Stimulated activated effector memory CD8-positive, alpha-beta T cell treated with anti-CD3 and anti-CD28 coated beads, Interleukin-12 subunit alpha, Interleukin-12 subunit beta, amount 100 ng/mL, for 72 hours (primary cell): ENCODE results near the gene CTNNA2.
"Not testable (repeated sequence)": the region's sequence is repeated elsewhere in the genome, so short reads cannot be mapped to it uniquely, and the experiment has no call there.

Experiments used
- ATAC-seq: fragments of 150-1000 bp; cut with Tn5 transposase; 2 replicates; pipeline ENCODE4 v1.10.0; 2021
- DNase-seq, 2 donors: peaks; one replicate each; pipeline ENCODE4 v3.0.0; 2021 to 2022; ENCODE audit warnings: low spot score in 2 of 2
- H3K27ac Mint-ChIP-seq: one replicate; pipeline ENCODE4 v1.8.0; 2022; ENCODE audit warnings: mild to moderate bottlenecking, mixed read lengths
- H3K36me3 Mint-ChIP-seq: one replicate; pipeline ENCODE4 v1.8.0; 2022; ENCODE audit warnings: mild to moderate bottlenecking, mixed read lengths
- H3K4me1 Mint-ChIP-seq: one replicate; pipeline ENCODE4 v1.8.0; 2022; ENCODE audit warnings: mixed read lengths
- H3K4me3 Mint-ChIP-seq: one replicate; pipeline ENCODE4 v1.8.0; 2022; ENCODE audit warnings: mild to moderate bottlenecking, mixed read lengths
- H3K9me3 Mint-ChIP-seq: one replicate; pipeline ENCODE4 v1.8.0; 2022; ENCODE audit warnings: mixed read lengths

Gene CTNNA2

DNA sequence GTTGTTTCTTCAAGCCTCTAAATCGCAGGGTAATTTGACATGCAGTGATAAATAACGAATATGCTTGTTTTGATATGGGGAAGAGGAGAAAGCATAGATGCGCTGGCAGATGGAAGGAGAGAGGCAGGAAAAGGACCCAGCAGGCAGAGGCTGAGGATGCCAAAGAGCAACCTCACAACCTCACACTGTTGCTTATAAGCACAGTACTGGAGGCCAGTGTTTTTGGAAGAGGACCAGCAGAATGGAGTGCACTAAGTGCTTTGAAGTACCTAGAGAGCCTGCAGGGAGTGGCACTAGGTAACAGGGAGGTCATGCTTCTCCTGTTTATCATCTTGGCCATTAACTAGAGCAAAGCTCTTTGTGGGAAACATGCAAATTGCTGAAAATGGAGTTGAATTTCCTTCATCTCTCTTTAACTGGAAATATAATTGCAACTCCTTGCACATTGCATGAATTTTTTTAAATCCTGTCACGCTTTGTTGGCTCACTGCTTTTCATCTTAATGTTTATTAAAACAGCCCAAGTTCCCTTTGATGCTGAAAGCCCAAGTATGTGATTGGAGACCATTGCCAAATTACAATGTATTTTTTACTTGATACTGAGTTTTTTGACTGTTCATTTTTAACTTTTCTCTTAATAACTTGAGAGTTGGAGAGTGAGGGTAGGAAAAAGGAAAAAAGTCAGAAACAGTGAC, 555.3 kb downstream of the CTNNA2 start:
- DNase-seq (no peak), ATAC-seq (no peak)
- no peaks in the 10 kb centered on the region for H3K4me1 Mint-ChIP-seq
- peaks cover 1% of the 10 kb centered on the region for H3K9me3 Mint-ChIP-seq
- no peak overlapping the region for H3K27ac Mint-ChIP-seq
- H3K36me3 Mint-ChIP-seq, result no peaks in the 10 kb centered on the region
- no peak overlapping the region for H3K4me3 Mint-ChIP-seq

DNA sequence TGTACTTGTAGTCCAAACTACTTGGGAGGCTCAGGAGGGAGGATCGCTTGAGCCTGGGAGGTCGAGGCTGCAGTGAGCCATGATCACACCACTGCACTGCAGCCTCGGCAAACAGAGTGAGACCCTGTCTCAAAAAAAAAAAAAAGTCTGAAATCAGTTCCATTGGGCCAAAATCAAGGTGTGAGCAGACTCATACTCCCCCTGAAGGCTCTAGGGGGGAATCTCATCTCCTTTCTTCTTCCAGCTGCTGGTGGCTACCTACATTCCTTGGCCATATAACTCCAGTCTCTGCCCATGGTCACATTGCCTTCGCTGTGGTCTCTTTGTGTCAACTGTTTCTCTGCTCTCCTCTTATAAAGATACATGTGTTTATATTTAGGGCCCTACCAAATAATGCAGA, 557.7 kb downstream of the CTNNA2 start:
- ATAC-seq, result no peak
- Mint-ChIP-seq H3K4me3 (no peak overlapping the region), H3K9me3 (no peaks in the 10 kb centered on the region), H3K4me1 (no peaks in the 10 kb centered on the region), H3K27ac (no peak overlapping the region), H3K36me3 (no peaks in the 10 kb centered on the region)
- no peak for DNase-seq

DNA sequence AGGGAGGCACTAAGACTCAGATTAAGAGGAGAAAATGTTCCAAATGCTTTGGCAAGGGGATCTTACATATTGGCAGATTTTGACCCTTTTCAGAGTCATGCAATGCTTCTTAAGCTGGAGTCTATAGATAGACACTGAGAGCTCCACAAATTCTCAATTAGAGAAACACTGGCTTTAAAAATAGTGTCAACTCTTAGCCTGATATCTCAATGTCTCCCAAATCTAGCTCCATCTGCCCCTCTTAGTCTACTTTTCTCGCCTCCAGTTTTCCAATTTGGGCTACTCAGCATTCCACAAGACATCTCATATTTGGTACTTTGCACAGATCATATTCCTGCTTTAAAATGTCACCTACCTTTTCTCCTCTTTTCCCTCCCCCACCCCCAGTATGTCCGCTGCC, 559.1 kb downstream of the CTNNA2 start:
- DNase-seq (no peak), ATAC-seq (no peak)
- H3K27ac Mint-ChIP-seq, result no peak overlapping the region
- no peaks in the 10 kb centered on the region for H3K4me1 Mint-ChIP-seq
- no peak overlapping the region for H3K4me3 Mint-ChIP-seq
- H3K9me3 Mint-ChIP-seq, result no peaks in the 10 kb centered on the region
- H3K36me3 Mint-ChIP-seq, result no peaks in the 10 kb centered on the region

DNA sequence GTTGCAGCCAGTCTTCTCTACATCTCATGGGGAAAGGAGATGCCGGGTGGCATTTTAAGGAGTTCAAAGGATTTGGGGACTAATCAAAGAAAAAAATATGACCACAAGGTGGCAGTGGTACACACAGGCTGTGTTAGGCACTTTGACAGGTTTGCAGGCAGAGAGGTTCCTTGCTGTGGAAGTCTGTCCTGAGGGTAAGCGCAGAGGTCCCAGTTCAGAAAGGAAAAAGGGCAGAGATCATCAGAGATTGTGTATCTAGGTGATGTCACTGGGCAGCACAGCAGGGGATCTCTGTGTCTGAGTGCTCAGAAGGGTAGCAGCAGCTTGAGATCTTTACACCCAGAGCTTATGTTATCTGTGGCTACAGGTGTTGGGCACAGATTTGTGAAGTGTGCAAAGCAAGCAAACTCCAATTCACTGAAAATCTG, 560.3 kb downstream of the CTNNA2 start:
- H3K27ac Mint-ChIP-seq, result no peak overlapping the region
- DNase-seq (no peak), ATAC-seq (no peak)
- peaks cover 3% of the 10 kb centered on the region for H3K4me1 Mint-ChIP-seq
- no peak overlapping the region for H3K4me3 Mint-ChIP-seq
- peaks cover 3% of the 10 kb centered on the region for H3K9me3 Mint-ChIP-seq
- H3K36me3 Mint-ChIP-seq, result no peaks in the 10 kb centered on the region

DNA sequence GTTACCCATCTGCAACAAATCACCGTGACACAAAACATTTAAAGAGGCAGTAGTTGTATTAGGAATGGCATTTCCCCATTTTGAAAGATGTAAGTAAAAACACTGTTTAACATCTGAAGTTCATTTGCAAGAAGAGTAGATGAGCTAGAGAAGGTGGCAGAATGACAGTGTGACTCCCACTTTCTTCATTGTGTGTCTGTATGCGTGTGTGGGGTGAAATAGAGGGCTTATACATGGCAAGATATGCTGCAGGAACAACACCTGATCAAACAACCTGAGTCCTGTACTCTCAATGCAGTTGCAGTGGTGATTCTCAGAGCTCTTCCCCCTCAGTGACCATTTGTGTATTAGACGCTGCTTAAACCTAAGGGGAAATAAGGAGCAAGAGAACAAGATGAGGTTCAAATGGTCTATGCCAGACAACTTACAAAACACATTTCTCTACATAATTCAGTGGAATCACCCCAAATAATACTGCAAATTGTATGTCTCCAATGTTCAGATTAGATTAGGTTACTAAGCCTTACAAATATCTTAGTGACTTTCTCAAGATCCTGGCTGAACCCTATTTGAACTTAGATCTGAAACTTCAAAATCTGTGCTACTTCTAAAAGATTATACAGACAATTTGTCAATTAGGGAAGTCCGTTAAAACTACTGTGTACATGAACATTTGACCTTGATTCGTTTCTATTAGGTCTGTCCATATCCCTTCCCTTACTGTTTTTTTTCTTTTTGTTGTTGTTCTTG, 561.6 kb downstream of the CTNNA2 start:
- peaks cover 8% of the 10 kb centered on the region for H3K9me3 Mint-ChIP-seq

DNA sequence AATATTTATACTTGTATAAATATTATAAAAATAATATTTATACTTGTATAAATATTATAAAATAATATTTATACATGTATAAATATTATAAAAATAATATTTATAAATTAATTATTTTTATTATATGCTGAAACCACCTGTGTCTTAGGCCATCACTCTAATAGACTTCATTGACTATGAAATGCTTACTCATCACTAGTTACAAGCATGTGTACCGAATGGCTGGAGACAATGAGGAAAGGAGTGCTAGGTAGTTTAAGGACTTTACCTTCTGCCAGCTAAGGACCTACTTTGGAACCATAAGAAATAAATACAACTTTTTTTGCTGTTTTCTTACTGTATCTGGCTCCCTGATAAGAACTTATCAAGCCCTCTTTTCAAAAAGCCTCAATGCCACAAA, 562.9 kb downstream of the CTNNA2 start:
- Mint-ChIP-seq H3K9me3 (peaks cover 12% of the 10 kb centered on the region), H3K27ac (no peak overlapping the region)
- DNase-seq, result no peak

More for the DNA sequence above, 561.6 kb downstream of the CTNNA2 start:
- Mint-ChIP-seq H3K4me3 (no peak overlapping the region), H3K4me1 (peaks cover 5% of the 10 kb centered on the region), H3K27ac (no peak overlapping the region), H3K36me3 (no peaks in the 10 kb centered on the region)
- no peak for DNase-seq
- no peak for ATAC-seq

DNA sequence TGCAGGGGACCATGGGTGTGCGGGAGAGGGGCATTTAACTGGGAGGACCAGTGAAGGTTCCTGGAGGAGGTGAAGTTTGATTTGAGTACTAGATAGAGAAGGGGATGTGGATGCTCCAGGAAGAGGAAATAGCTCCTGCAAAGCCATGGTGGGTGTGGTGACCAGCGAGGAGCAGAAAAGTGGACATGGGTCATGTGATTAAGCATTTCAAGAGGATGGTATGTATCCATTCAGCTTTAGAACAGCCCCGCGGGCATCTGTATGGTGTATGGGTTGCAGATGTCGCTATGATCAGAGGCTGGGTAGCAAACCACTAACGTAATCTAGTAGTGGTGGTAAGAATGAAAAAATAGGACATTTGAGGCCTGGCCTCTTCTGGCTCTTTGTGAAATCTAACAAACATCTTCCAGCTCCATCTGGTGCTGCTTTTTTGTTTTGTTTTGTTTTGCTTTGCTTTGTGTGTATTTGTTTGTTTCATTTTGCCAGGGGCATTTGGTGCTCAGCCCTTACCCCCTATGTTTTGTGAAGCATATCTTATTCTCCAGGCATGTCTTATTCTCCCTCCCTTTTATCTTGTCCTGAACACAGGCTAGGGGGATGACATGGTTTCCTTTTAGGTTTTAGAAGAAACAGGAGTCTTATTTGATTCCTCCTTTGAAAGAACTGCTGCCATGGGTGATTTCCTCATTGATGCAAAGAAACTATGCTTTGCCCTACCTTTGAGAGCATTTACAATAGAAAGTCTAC, 565.6 kb downstream of the CTNNA2 start:
- H3K4me1 Mint-ChIP-seq, result peaks cover 5% of the 10 kb centered on the region
- ATAC-seq (no peak), DNase-seq (no peak)
- H3K27ac Mint-ChIP-seq, result no peak overlapping the region
- H3K9me3 Mint-ChIP-seq, result peaks cover 16% of the 10 kb centered on the region
- no peak overlapping the region for H3K4me3 Mint-ChIP-seq
- no peaks in the 10 kb centered on the region for H3K36me3 Mint-ChIP-seq

More for the DNA sequence above, 562.9 kb downstream of the CTNNA2 start:
- ATAC-seq, result no peak
- Mint-ChIP-seq H3K4me3 (no peak overlapping the region), H3K4me1 (peaks cover 5% of the 10 kb centered on the region), H3K36me3 (no peaks in the 10 kb centered on the region)

DNA sequence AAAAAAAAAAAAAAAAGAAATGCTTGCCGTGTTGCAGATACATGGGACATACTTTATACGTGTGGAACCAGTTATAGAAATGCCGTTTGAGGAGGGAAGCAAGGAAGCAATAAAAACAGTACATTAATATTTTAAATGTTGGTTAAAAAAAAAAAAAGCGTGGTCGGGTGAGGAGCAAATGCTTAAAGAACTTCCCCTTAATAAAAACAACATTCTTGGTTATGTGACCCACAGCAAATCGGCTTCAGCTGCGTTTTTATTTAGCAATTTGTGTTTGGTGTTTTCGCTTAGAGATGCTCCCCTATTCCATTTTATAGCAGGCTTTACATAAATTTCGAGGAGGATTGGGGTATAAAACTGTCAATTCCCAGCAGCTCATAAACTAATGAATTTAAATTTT, 568.1 kb downstream of the CTNNA2 start:
- Mint-ChIP-seq H3K9me3 (peaks cover 18% of the 10 kb centered on the region), H3K36me3 (no peaks in the 10 kb centered on the region), H3K4me3 (no peak overlapping the region), H3K4me1 (peaks cover 5% of the 10 kb centered on the region), H3K27ac (no peak overlapping the region)
- no peak for DNase-seq
- ATAC-seq, result no peak

DNA sequence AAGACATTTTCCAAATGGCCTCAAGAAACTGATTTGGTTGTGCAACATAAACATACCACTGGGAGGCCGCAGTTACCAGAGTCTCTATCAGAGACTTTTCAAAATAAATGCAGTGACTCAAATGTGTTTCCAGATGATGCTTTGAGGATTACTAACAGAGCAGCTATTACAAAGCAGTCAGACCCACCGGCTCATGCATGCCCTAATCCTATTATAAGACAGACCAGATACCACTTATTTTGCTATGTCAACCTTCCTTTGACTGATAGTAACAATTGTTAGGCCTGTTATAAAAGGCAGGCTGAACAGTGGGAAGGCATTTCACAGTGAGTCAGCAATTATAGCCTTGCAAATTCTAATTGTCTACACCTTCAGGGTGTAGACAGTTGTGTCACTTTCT, 574.0 kb downstream of the CTNNA2 start:
- Mint-ChIP-seq H3K4me3 (no peak overlapping the region), H3K36me3 (no peaks in the 10 kb centered on the region), H3K4me1 (no peaks in the 10 kb centered on the region), H3K27ac (no peak overlapping the region), H3K9me3 (peaks cover 10% of the 10 kb centered on the region)
- ATAC-seq, result no peak
- no peak for DNase-seq

DNA sequence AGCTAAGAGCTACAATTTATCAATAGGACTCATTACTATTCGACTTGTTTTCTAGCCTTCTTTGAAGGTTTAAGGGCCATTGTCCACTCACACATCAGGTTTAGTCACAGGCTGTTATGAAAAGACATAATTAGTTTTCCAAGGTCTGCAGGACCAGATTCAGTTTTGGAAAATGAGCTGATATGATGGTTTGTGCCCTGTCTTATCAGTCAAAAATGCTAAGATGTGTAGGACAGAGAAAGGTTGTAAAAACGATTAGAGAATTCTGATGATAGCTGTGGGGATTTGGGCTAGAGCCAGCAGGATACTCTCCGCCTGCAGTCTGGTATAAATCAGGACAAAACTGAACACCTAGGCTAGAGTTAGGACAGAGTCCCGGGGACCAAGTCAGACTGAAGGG, 578.4 kb downstream of the CTNNA2 start:
- ATAC-seq (no peak), DNase-seq (no peak)
- Mint-ChIP-seq H3K4me1 (no peaks in the 10 kb centered on the region), H3K27ac (no peak overlapping the region), H3K4me3 (no peak overlapping the region), H3K36me3 (no peaks in the 10 kb centered on the region), H3K9me3 (peaks cover 8% of the 10 kb centered on the region)

DNA sequence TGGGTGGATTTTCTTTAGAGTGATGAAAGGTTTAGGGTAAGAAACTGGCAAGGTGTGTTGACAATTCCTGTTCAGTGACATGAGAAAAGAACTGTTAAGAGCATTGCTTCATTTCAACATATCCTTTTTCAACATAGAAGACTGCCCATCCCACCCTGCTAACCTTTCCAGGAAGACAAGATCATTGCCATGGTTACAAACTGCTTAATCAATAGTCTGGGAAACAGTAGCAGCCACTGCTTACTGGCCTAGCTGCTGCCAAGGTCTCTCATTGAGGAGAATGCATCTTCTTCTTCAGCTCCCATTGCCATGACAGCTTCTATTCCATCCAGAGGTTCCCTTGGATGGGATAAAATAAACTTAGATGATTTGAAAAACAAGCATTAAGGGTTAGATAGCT, 579.6 kb downstream of the CTNNA2 start:
- Mint-ChIP-seq H3K36me3 (no peaks in the 10 kb centered on the region), H3K9me3 (peaks cover 9% of the 10 kb centered on the region), H3K4me1 (no peaks in the 10 kb centered on the region), H3K4me3 (no peak overlapping the region), H3K27ac (no peak overlapping the region)
- ATAC-seq (no peak), DNase-seq (no peak)

DNA sequence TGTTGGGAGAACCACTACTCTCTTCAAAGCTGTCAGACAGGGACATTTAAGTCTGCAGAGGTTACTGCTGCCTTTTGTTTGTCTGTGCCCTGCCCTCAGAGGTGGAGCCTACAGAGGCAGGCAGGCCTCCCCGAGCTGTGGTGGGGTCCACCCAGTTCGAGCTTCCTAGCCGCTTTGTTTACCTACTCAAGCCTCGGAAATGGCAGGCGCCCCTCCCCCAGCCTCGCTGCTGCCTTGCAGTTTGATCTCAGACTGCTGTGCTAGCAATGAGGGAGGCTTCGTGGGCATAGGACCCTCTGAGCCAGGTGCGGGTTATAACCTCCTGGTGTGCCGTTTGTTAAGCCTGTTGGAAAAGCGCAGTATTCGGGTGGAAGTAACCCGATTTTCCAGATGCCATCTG, 585.7 kb downstream of the CTNNA2 start:
- not testable (repeated sequence) for DNase-seq, H3K4me3 Mint-ChIP-seq, ATAC-seq, H3K36me3 Mint-ChIP-seq, H3K4me1 Mint-ChIP-seq, H3K9me3 Mint-ChIP-seq, H3K27ac Mint-ChIP-seq

DNA sequence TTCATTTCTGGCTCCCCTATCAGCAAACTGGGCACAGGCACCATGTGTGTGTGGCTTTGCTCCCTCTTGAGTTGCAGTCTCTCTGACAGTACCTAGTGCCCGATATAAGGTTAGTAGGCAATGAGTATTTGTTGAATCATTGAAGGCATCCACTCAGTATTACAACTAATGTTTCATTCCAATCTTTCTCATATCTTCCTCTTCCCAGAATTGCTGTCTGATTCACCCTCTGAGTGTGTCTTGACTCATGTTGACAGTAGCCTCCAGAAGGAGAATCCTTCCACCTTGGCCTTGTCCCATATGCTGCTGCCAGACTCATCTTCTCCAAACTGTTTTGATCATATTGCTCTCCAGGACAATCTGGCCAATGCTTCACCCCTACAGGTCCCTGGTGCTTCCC, 589.2 kb downstream of the CTNNA2 start:
- Mint-ChIP-seq H3K36me3 (no peaks in the 10 kb centered on the region), H3K27ac (no peak overlapping the region), H3K9me3 (peaks cover 8% of the 10 kb centered on the region), H3K4me3 (no peak overlapping the region), H3K4me1 (no peaks in the 10 kb centered on the region)
- ATAC-seq (no peak), DNase-seq (no peak)

DNA sequence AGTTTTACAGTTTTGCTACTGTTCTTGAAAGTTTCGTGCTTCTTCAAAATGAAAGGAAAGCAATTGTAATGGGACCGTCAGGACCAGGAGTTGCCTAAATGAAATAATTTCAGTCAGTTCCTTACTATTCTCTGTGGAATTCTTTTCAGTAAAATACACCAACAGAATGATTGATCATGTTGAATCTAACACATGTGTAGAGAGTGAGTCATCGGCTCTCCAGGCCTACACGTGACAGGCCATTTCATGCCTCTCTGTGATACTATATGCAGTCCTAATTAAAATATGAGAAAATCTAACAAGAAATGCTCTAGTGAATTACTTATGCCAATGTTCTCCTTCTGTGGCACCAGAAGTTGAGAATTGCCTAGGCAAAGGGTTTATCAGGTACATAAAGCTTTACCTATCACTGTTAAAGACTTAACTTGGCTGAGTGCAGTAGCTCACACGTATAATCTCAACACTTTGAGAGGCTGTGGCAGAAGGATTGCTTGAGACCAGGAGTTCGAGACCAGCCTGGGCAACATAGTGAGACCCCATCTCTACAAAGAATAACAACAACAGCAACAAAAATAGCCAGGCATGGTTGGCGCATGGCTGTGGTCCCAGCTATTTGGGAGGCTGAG, 592.3 kb downstream of the CTNNA2 start:
- ATAC-seq, result no peak
- H3K4me3 Mint-ChIP-seq, result no peak overlapping the region
- no peak overlapping the region for H3K27ac Mint-ChIP-seq
- H3K36me3 Mint-ChIP-seq, result no peaks in the 10 kb centered on the region
- DNase-seq, result no peak
- no peaks in the 10 kb centered on the region for H3K4me1 Mint-ChIP-seq
- H3K9me3 Mint-ChIP-seq, result peaks cover 13% of the 10 kb centered on the region

DNA sequence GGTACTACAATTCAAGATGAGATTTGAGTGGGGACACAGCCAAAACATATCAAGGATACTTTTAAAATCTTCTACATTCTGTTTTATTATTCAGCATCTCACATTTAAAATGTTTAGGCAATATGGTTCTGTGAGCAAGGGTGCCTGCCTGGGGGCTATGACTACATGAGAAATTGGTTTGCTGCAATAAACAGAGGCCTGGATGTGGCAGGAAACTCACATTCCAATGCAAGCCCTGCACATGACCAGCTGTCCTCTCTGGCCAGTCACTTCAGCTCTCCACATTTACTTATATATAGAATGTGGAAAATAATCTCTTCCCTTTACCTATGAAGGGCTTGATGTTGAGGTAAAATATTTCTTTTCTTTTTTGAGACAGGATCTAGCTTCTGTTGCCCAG, 598.3 kb downstream of the CTNNA2 start:
- no peak overlapping the region for H3K4me3 Mint-ChIP-seq
- H3K27ac Mint-ChIP-seq, result no peak overlapping the region
- ATAC-seq, result no peak
- H3K4me1 Mint-ChIP-seq, result no peaks in the 10 kb centered on the region
- H3K9me3 Mint-ChIP-seq, result peaks cover 20% of the 10 kb centered on the region
- no peak for DNase-seq
- H3K36me3 Mint-ChIP-seq, result no peaks in the 10 kb centered on the region
